ENCODE data around the gene FLT4.

GRCh38 chr5:180626661-180627385 lies 22.6 kb downstream of the FLT4 start:
- TF ChIP-seq ZNF274 (IDR thresholded peaks at IDR 0.05; ENCODE audit: low read depth, low read length) (no peak), YY1 (IDR thresholded peaks at IDR 0.05; ENCODE audit: insufficient read depth, insufficient read length) (no peak), SUZ12 (IDR thresholded peaks at IDR 0.05; ENCODE audit: extremely low read depth, insufficient read depth, insufficient read length) (no peak)

Data from NT2/D1 (cell line).